Inferior parietal cortex (tissue), 1 donor: Measurements from ENCODE around the gene KCNAB2.

Experiments
- DNase-seq: peaks from one replicate; pipeline ENCODE4 v3.0.0-alpha.2; 2016; ENCODE audit errors: extremely low spot score

Gene KCNAB2

GRCh38 chr1:6127587-6128163, 82.0 kb downstream of the KCNAB2 start:
- no peak for DNase-seq

- DNase-seq = no peak
Observed at GRCh38 chr1:6128276-6129081, 82.8 kb downstream of the KCNAB2 start.

GRCh38 chr1:6129313-6129712, 83.6 kb downstream of the KCNAB2 start:
- DNase-seq = no peak

- no peak for DNase-seq
Observed at GRCh38 chr1:6130036-6130435, 84.3 kb downstream of the KCNAB2 start.

- no peak for DNase-seq
Observed at GRCh38 chr1:6130596-6130995, 84.9 kb downstream of the KCNAB2 start.

GRCh38 chr1:6131561-6131960, 85.9 kb downstream of the KCNAB2 start:
- DNase-seq = no peak

GRCh38 chr1:6133146-6133895, 87.6 kb downstream of the KCNAB2 start:
- DNase-seq = no peak

GRCh38 chr1:6134206-6134605, 88.5 kb downstream of the KCNAB2 start:
- DNase-seq = no peak

- no peak for DNase-seq
Observed at GRCh38 chr1:6134741-6135510, 89.2 kb downstream of the KCNAB2 start.

GRCh38 chr1:6136516-6137220, 91.0 kb downstream of the KCNAB2 start:
- DNase-seq = no peak

- DNase-seq = no peak
Observed at GRCh38 chr1:6137758-6138157, 92.1 kb downstream of the KCNAB2 start.

GRCh38 chr1:6140413-6140812, 94.7 kb downstream of the KCNAB2 start:
- no peak for DNase-seq

- DNase-seq = no peak
Observed at GRCh38 chr1:6141592-6141991, 95.9 kb downstream of the KCNAB2 start.

- no peak for DNase-seq
Observed at GRCh38 chr1:6142036-6142621, 96.4 kb downstream of the KCNAB2 start.

GRCh38 chr1:6142734-6143133, 97.0 kb downstream of the KCNAB2 start:
- peak; percentile 25 for DNase-seq

GRCh38 chr1:6143395-6143794, 97.7 kb downstream of the KCNAB2 start:
- no peak for DNase-seq

GRCh38 chr1:6144175-6144574, 98.5 kb downstream of the KCNAB2 start:
- DNase-seq = no peak

GRCh38 chr1:6144647-6145395, 99.1 kb downstream of the KCNAB2 start:
- DNase-seq = no peak

- DNase-seq = no peak
Observed at GRCh38 chr1:6145396-6145750, 99.7 kb downstream of the KCNAB2 start.

- DNase-seq = no peak
Observed at GRCh38 chr1:6145864-6146410, 100.2 kb downstream of the KCNAB2 start.
